CD4-positive, alpha-beta T cell treated with Interferon alpha-2 for 1 hour (primary cell): Measurements from ENCODE around the gene TOR4A.

Experiments used
- DNase-seq, 2 donors: peaks; one replicate each; pipeline ENCODE4 v3.0.0-alpha.2; 2020 to 2022

TOR4A gene

GRCh38 chr9:137277329-137278041, at the start of gene TOR4A:
Gene TOR4A (plus strand): TSS chr9:137277726. CDS start chr9:137278690, 964 bp downstream.
- peak; percentile 34 to 61 for DNase-seq

GRCh38 chr9:137227853-137228505, 49.5 kb upstream of the TOR4A start:
- DNase-seq: no peak

DNA sequence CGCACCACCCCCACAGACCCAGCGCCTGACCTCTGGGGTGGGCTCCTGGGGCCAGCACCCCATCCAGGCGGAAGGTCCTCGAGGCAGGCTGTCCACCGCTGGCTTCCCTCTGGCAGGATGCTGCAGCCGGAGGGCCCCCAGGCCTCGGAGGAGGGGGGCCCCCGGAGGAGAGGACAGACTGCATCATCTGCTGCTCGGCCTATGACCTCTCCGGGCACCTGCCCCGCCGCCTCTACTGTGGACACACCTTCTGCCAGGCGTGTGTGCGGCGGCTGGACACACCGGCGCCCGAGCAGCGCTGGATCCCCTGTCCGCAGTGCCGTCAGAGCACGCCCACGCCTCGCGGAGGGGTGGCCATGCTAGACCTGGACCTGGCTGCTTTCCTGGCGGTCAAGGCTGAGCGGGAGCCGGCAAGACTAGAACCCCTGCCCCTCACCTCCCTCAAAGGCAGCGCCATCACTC, 49.0 kb upstream of the TOR4A start:
- no peak for DNase-seq

- no peak for DNase-seq
Measured at GRCh38 chr9:137228968-137229896, 48.3 kb upstream of the TOR4A start.

DNA sequence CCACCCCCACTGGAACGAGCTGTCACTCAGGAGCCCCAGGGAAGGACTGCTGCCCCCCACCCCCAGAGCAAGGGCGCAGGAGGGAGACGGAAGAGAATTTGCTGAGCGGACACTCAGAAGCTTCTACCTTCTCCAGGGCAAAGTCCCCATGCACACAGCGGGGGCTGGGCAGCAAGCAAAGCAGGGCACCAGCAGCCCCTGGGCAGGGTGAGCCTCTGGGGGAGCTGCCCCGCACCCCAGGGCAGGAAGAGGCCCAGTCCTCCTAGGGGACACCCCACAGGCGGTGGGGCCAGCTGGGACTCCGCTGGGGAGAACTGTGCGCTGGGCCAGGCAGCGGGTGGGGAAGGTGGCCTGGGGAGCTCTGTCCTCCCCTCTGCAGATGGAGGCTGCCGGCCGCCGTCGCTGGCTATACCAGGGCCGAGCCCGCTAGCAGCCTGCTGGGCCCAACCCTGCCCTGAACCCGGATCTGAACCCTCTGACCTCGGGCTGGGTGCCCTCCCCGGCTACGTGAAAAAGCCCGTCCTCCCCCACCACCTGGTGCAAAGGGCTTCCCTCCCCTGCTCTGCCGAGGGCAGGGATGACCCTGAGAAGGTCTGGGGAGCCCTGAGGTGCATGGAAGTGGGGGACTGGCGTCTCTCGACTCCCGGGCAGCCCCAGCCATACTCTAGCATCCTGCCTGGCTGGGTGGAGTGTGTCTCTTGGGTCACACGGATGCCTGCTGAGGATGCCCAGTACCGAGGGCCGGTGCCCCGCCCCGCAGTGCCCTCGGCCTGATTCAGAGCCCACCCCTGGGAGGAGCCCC, 47.4 kb upstream of the TOR4A start:
- no peak for DNase-seq

DNA sequence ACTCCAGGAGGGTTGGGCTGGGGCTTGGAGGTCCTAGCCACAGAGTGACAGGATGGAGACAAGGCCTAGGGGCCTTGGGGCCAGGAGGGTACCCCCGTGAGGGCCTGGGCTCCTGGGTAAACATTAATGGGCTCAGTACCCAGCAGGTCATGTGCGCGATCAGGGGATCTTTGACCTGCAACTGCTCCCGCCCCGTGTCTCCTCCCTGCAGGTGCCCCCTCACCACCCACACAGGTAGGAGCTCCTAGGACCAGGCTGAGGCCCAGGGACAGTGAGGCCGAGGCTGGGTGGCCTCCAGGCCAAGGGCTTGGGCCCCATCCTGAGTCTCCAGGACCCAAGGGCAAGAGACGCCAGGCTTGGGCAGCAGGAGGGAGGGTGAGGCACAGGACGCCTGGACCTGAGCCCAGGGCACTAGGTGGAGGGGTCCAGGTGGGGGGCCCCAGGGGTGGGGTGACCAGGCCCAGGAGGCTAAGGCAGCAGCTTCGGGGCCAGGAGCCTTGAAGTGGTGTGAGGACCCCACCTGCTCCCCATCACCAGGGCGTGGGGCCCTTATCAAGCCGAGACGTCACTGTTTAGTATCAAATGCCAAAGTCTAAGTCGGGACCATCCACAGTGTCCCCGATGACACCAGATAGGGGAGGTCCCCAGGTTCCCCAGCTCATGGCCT, 46.7 kb upstream of the TOR4A start, which contains the start of gene SLC34A3:
SLC34A3 (plus strand) TSS at position 197 of the 667 bp plus-strand sequence. CDS start 802 bp downstream, outside the sequence.
- DNase-seq: no peak

- no peak for DNase-seq
Measured at GRCh38 chr9:137231372-137232039, 46.0 kb upstream of the TOR4A start.

DNA sequence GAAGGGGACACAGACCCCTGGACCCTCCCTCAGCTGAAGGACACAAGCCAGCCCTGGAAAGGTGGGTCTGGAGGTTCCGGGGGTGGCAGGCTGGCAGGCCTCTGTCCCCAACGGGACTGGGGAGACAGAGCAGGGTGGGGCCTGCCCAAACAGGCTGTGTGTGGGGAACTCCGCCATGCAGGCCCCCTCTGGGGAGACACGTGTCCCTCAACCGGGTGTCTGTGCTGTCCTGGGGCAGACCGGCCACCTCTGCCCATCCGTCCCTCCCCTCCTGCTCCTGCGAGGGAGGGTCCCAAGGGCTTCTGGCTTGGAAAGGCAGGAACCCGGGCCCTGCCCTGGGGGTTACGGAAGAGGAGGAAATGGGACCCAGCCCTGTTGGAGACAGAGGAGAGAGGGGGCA, 45.4 kb upstream of the TOR4A start:
- DNase-seq: no peak

- no peak for DNase-seq
Measured at GRCh38 chr9:137232510-137232909, 45.0 kb upstream of the TOR4A start.

GRCh38 chr9:137233143-137233980, 44.2 kb upstream of the TOR4A start:
- DNase-seq: no peak

- no peak for DNase-seq
Measured at GRCh38 chr9:137234055-137234697, 43.4 kb upstream of the TOR4A start.

- DNase-seq: no peak
Measured at GRCh38 chr9:137234758-137235423, 42.6 kb upstream of the TOR4A start.

DNA sequence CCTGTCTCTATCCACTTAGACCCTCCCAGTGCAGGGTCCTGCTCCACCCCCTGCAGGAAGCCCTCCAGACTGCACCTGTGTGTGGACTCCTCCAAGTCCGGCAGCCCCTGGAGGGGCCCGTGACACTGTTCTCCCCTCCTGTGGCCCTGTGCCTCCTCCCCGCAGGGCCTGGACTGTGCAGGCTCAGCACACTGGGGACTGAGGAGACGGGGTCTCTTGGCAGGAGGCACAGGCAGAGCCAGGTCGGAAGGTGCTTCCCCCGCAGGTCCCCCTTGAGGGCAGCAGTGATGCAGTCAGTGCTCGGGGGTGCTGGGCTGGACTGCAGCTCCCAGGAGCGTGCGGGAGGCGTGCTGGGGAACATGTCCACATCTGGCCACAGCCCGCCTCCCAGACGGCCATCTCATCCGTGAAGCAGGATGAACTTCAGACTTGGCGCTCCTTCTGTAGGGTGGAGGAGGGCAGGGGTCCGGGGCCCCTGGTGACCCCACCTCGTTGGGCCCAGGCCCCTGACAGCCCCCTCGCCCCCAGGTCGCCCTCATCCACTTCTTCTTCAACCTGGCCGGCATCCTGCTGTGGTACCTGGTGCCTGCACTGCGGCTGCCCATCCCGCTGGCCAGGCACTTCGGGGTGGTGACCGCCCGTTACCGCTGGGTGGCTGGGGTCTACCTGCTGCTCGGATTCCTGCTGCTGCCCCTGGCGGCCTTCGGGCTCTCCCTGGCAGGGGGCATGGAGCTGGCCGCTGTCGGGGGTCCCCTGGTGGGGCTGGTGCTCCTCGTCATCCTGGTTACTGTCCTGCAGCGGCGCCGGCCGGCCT, 41.9 kb upstream of the TOR4A start:
- DNase-seq: no peak

DNA sequence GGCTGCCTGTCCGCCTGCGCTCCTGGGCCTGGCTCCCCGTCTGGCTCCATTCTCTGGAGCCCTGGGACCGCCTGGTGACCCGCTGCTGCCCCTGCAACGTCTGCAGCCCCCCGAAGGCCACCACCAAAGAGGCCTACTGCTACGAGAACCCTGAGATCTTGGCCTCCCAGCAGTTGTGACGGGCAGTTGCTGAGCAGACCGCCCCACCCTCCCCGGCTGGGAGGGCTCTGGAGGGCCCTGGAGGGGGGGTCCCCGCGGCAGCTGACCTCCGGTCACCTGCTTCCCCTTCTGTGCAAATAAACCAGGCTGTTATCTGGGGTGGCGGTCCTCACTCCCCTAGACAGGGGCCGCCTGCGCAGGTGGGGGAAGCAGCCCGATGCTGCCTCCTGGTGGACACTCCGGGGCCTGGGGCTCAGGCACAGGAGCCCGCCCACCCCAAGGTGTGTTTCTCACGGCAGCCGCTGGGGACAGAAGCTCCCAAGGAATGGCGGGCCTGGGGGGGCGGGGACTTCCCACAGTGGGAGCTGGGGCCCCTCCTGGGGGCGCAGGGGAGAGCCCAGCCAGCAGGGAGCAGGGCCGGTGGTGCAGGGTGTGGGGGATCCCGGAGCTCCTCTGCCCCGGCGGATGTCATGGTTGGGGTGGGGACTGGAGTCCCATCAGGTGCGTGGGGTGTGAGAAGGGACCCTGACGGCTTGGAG, 41.1 kb upstream of the TOR4A start:
- peak; percentile 88 to 91 for DNase-seq

- no peak for DNase-seq
Measured at GRCh38 chr9:137236936-137237421, 40.5 kb upstream of the TOR4A start.

- no peak for DNase-seq
Measured at GRCh38 chr9:137237759-137238726, 39.5 kb upstream of the TOR4A start.
